ENCODE data around the gene NDUFC1. TPM values are rescaled to one million over a fixed set of nuclear protein-coding genes. Genes with fewer than 3 reads are reported as not detected.
A peak's percentile ranks its signal among the peaks of the same experiment; 100 is the strongest.

NDUFC1 gene
- total and polyA plus RNA-seq, 9 of the 15 experiments (the other 6 are each of a cell fraction or from before 2014, with no cell fraction given), result 58.9 to 378 (median 120) TPM

GRCh38 chr4:139301113-139301820 is 1.0 kb downstream of the NDUFC1 start, which contains the start of gene NAA15 (continued):
- TF ChIP-seq TBP (optimal IDR thresholded peaks at IDR 0.05; ENCODE audit: low read depth, low read length), result peak; percentile 87
- no peak for TF ChIP-seq HNRNPH1 (optimal IDR thresholded peaks at IDR 0.05; ENCODE audit: low read depth, low read length)
- TF ChIP-seq ZNF134 (CRISPR knock-in tag; conservative IDR thresholded peaks at IDR 0.05), result no peak
- TF ChIP-seq, protein P1, sequence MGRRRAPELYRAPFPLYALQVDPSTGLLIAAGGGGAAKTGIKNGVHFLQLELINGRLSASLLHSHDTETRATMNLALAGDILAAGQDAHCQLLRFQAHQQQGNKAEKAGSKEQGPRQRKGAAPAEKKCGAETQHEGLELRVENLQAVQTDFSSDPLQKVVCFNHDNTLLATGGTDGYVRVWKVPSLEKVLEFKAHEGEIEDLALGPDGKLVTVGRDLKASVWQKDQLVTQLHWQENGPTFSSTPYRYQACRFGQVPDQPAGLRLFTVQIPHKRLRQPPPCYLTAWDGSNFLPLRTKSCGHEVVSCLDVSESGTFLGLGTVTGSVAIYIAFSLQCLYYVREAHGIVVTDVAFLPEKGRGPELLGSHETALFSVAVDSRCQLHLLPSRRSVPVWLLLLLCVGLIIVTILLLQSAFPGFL (CRISPR knock-in tag; IDR thresholded peaks at IDR 0.05), result no peak
- no peak for TF ChIP-seq ARID3B (CRISPR knock-in tag; IDR thresholded peaks at IDR 0.05; ENCODE audit: borderline replicate concordance)
- peak; percentile 50; the same call in 1 of the 2 replicates for TF ChIP-seq VEZF1 (CRISPR knock-in tag; IDR thresholded peaks at IDR 0.05)
- no peak for TF ChIP-seq ZNF507 (tag; conservative IDR thresholded peaks at IDR 0.05)
- no peak; the same call in none of the 2 replicates for TF ChIP-seq RB1 (IDR thresholded peaks at IDR 0.05; ENCODE audit: low read depth)
- TF ChIP-seq TSC22D4 (tag; IDR thresholded peaks at IDR 0.05), result no peak
- TF ChIP-seq E2F5 (CRISPR knock-in tag; IDR thresholded peaks at IDR 0.05), result no peak
- TF ChIP-seq SOX6 (IDR thresholded peaks at IDR 0.05), result peak; percentile 43; the same call in 1 of the 2 replicates
- no peak for TF ChIP-seq NCOA2 (IDR thresholded peaks at IDR 0.05; ENCODE audit: partially characterized antibody in 2 of 2)
- no peak for TF ChIP-seq TCF7 (IDR thresholded peaks at IDR 0.05; ENCODE audit: borderline replicate concordance)
- peak; percentile 31 for TF ChIP-seq GTF2B (IDR thresholded peaks at IDR 0.05; ENCODE audit: extremely low read depth, insufficient read length)
- TF ChIP-seq ZNF740 (CRISPR knock-in tag; IDR thresholded peaks at IDR 0.05), result peak; percentile 61; the same call in 1 of the 2 replicates
- no peak for TF ChIP-seq ZNF740 (tag; IDR thresholded peaks at IDR 0.05)
- peak; percentile 91 for TF ChIP-seq GABPA (tag; conservative IDR thresholded peaks at IDR 0.05; ENCODE audit: low read depth)
- TF ChIP-seq DIDO1 (tag; IDR thresholded peaks at IDR 0.05; ENCODE audit: low read depth), result 0 out of 2 replicates have a peak, but pooled peaks have one; percentile 48
- TF ChIP-seq FOSL1 (tag; conservative IDR thresholded peaks at IDR 0.05), result 0 out of 2 replicates have a peak, but pooled peaks have one; percentile 35
- no peak for TF ChIP-seq ZNF124 (CRISPR knock-in tag; IDR thresholded peaks at IDR 0.05)
- peak; percentile 88 for TF ChIP-seq POLR2B (IDR thresholded peaks at IDR 0.05; ENCODE audit: low read depth, partially characterized antibody)
- TF ChIP-seq L3MBTL2 (IDR thresholded peaks at IDR 0.05), result peak; percentile 81

All from K562 (cell line).